HG02981 (cell line): ENCODE measurements around the gene RCAN2.

Experiments
- ATAC-seq: cut with Tn5 transposase; IDR thresholded peaks from one replicate; pipeline ENCODE4 v1.9.1; 2021; ENCODE audit warnings: mild to moderate bottlenecking, moderate library complexity; ENCODE audit not compliant: unreplicated experiment

RCAN2 gene

DNA sequence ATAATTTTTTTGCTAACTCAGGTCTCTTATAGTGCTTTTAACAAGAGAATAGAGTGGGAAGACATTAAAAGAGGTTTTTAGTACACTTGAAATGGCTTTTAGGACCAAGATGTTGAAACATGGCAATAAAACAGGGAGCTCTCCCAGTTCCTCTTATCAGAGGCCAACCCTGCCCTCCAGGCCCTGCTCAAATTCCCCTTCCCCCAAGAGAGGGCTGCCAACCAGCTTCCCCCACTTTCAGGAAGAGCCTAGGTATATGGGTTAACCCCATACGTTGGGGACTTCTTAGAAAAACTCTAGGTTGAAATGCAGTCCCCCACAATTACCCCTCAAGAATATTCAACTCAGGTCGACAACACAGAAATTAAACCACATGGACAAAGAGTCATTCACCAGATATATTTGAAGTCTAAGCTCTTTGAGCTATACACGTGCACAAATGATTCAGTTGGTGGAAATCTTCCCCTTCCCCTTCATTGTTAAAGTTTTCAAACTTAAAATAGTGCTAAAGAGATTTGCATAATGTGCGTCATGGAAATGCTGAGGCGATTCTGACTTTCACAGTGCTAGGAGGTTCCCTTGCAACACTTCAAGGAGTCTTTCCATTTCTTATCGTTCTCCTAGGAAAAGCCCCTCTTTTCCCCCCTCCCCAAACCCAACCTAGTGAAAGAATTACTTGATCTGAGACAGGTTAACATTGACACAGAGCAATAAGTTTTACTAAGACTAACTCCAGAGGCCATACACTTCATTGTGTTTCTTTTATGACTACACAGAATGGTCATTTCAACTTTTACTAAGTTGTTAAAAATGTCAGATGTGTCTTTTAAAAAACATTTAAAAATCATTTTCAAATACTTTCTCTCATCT lies 270.7 kb downstream of the RCAN2 start:
- peak; percentile 64 for ATAC-seq

GRCh38 chr6:46219661-46220060 lies 271.6 kb downstream of the RCAN2 start:
- ATAC-seq = no peak

DNA sequence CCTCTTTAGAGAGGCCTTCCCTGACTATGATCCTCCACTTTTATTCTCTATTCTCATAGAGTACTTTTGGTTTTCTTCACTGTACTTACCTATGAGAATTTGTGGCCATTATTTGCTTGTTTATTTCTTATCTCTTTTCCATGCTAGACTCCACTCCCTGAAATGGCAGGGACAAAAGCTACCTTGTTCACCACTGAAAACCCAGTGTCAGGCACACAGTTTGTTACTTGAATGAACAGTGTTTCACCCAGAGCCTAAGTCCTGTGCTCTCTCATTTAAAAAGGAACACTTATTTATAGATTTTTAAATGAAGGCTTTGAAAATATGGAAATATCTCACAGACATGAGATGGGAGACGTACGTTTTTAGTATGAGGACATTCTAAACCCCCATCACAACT lies 272.8 kb downstream of the RCAN2 start:
- no peak for ATAC-seq

GRCh38 chr6:46217671-46218131 lies 273.5 kb downstream of the RCAN2 start:
- ATAC-seq = peak; percentile 59

DNA sequence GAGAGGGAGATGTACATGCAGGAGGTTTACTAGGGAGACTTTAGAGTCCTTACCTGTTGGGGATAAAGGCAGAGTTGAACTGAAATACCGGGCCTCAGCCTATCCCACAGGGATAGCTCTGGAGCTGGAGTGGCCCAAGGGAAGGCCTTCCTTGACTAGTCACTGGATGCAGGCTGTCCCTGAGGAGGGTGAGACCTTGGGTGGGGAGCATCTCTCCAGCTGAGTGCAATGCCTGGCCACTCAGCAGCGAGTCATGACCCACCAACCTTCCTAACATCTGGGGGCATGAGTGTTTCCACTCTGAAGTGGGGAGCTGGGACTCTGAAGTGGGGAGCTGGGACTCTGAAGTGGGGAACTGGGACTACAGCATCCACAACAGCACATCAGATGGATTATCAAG lies 274.4 kb downstream of the RCAN2 start:
- ATAC-seq = no peak

GRCh38 chr6:46215777-46216176 lies 275.5 kb downstream of the RCAN2 start:
- ATAC-seq = no peak

DNA sequence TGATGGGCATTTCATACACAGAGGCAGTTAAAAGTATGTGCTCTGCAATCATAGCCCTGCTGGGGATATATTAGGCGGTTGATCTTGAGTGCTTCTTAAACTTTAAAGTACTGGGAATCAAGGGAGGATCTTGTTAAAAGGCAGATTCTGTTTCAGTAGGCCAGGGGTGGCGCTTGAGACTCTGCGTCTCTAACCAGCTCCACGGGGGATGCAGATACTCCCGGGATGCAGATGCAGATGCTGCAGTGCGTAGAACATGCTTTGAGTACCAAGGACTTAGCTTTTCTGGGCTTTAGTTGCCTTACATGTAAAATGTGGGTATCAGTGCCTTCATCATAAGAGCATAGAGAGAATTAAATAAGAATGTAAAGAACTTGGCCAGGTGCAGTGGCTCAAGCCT lies 276.0 kb downstream of the RCAN2 start:
- no peak for ATAC-seq

DNA sequence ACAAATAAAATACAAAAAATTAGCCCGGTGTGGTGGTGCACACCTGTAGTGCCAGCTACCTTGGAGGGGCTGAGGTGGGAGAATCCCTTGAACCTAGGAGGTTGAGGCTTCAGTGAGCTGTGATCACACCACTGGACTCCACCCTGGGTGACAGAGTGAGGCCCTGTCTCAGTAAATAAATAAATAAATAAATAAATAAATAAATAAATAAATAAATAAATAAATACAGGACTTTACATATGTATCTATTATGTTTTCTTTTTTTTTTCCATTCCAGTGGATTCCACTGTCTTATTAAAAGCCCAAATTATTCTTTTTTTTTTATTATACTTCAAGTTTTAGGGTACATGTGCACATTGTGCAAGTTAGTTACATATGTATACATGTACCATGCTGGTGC lies 279.3 kb downstream of the RCAN2 start:
- ATAC-seq = no peak

GRCh38 chr6:46210294-46210693 lies 281.0 kb downstream of the RCAN2 start:
- no peak for ATAC-seq

- ATAC-seq = no peak
Observed at GRCh38 chr6:46208303-46208702, 282.9 kb downstream of the RCAN2 start.

- no peak for ATAC-seq
Observed at GRCh38 chr6:46207174-46207573, 284.1 kb downstream of the RCAN2 start.

DNA sequence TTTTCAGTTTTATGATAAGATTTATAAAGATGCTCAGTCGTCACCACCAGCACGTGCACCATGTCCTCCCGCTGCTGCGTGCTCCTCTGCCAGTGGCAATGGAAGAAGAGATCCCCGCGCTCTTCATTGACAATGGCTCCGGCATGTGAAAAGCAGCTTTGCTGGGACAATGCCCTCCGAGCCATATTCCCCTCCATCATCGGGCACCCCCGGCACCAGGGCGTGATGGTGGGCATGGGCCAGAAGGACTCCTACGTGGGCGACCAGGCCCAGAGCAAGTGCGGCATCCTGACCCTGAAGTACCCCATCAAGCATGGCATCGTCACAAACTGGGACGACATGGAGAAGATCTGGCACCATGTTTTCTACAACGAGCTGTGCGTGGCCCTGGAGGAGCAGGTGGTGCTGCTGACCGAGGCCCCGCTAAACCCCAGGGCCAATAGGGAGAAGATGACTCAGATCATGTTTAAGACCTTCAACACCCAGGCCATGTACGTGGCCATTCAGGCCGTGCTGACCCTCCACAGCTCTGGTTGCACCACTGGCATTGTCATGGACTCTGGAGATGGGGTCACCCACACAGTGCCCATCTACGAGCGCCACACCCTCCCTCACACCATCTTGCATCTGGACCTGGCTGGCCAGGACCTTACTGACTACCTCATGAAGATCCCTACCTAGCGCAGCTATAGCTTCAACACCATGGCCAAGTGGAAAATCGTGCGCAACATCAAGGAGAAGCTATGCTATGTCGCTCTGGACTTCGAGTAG lies 286.2 kb downstream of the RCAN2 start:
- no peak for ATAC-seq

GRCh38 chr6:46203391-46204177 lies 287.7 kb downstream of the RCAN2 start:
- no peak for ATAC-seq

DNA sequence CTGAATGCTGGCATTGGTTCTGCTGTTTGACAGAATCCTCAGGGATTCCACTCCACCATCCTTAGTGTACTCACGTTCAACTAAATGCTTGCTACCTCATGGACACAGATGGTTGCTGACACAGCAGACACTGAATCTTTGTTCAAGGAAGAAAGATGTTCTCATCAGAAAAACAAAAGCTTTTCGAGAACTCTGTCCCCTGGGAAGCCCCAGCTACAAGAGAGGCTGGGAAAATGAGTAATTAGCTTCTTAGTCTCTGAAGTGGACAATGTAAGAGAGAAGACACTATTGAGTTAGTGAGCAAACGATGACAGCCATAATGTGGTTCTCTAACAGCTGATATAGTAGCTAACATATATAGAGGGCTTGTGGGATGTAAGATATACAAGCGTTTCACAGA lies 289.5 kb downstream of the RCAN2 start:
- ATAC-seq = no peak

DNA sequence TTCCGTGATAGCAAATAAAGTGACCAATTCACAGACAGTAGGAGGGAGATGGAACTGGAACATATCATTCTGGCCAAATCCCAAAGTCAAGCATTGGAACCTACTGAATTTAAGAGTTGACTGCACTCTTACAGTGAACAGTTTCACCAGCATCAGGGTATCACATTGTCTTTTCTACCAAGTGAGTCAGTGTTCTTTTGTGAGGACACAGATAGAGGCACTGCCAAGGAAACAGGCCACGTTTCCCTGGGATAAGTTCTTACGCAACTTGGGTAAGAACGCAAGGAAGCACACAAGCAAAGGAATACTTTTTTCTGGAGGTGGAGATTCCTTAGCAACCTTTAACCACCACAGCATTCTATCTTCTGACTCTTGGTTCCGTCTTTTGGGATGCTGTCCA lies 291.9 kb downstream of the RCAN2 start:
- ATAC-seq = no peak

GRCh38 chr6:46191961-46192360 lies 299.3 kb downstream of the RCAN2 start:
- no peak for ATAC-seq

DNA sequence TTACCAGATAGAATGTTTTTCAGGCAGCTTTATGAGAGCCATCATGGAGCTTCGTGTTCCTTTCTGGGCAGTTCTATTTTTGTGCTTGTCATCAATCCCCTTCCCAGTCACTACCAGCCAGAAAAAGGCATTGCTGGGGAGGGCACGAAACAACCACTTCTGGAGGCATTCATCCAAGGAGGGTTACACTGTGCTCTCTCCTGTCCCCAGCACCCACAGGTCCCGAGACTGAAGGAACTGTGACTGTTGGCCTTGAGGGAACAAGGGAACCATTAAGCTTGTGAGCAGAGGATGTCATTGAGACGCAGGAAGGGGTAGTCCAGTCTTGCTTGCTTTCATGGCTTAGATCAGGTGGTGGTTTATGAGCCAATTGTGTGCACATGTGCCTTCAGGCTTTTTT lies 300.4 kb downstream of the RCAN2 start:
- ATAC-seq = no peak

DNA sequence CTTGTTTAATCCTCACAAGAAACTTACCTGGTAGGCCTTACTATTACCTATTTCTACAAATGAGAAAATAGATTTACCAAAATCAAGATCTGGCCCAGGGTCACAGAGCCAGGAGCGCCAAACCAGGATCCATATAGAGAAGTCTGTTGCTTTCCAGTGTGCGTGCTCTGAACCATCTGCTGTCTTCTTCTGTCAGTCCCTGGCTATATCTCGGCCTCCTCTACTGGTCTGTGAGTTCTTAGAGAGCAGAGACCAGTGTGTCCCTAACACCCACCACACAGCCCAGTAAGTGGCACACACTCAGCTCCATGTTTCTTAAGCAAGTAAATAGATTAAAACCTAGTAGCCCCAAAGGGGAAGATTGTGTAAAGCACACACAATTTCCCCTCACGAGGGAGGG lies 301.5 kb downstream of the RCAN2 start:
- no peak for ATAC-seq

DNA sequence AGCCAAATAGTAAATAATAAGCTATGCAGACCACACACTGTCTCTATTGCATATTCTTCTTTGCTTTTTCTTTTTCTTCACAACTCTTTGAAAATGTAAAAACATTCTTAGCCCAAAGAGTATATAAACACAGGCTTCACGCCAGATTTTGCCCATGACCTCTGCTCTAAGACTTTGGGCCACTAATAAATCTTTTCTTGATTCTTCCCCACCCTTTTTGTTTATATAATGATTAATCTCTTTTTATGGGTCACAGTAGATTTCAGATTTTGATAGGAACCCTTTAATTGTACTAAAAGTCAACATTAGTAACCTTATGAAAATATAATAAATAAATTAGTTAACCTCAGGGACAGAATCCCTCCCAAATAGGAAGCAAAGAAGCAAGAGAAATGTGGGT lies 304.7 kb downstream of the RCAN2 start:
- ATAC-seq = no peak

DNA sequence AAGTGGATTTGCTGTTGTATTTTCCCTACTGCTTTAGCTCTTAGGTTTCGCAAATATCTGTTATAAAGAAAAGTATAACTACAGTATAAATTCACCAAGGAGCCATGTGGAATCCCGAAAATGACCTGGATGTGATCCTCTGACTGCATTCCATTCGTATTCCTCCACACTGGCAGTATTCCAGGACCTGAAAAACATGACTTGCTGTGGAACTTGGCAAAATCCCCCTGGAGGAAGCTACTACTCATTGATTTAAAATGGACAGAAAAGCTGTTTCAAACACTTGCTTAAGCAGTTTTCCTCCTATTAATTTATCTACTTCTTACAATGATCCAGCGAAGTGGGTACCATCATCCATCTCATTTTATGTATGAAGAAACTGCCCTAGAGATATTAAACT lies 307.1 kb downstream of the RCAN2 start:
- no peak for ATAC-seq

DNA sequence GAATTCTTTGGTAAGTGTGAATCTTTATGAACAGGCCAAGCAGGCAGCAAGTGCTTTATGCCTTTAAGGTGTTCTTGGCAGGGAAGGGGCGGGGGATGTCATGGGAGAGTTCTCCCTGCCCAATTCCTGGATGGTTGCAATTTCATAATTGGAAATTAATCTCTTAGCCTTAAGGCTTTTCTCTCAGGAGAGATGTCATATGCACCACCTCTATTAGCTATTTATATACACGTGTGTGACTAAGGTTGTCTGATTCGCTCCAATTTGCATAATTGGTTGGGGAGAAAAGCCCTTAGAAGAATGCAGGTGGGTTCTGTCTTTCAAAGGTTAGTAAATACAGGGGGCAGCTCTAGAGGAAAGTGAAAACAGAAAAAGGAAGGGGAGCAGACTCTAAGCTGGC lies 315.3 kb downstream of the RCAN2 start:
- ATAC-seq = no peak
